OCI-LY1 (cell line): ENCODE data around the gene INTS6L.

Source experiments
- H2AFZ ChIP-seq: fragments of 200-600 bp; sonication (generic), shearing (Covaris generic); 2 replicates; pipeline ENCODE4 v1.6.0; 2014; ENCODE audit warnings: antibody characterized with exemption, mild to moderate bottlenecking, low read length
- H3F3A ChIP-seq: fragments of 200-600 bp; sonication (generic), shearing (Covaris generic); 2 replicates; pipeline ENCODE4 v1.6.0; 2014; ENCODE audit warnings: mild to moderate bottlenecking, antibody characterized with exemption, low read length, moderate library complexity; ENCODE audit not compliant: insufficient read depth
- H3K27ac ChIP-seq: fragments of 200-600 bp; sonication (generic); 2 replicates; pipeline ENCODE4 v1.5.1; 2014; ENCODE audit warnings: low read length, mixed run types, mild to moderate bottlenecking, low read depth; ENCODE audit not compliant: poor library complexity, severe bottlenecking
- H3K27me3 ChIP-seq: fragments of 200-600 bp; sonication (generic); 2 replicates; pipeline ENCODE4 v1.6.0; 2014; ENCODE audit warnings: antibody characterized with exemption, mild to moderate bottlenecking, low read length, moderate library complexity; ENCODE audit not compliant: insufficient read depth
- H3K36me3 ChIP-seq: fragments of 200-600 bp; sonication (generic); 2 replicates; pipeline ENCODE4 v1.6.1; 2014; ENCODE audit warnings: mild to moderate bottlenecking, antibody characterized with exemption, low read length, moderate library complexity, mixed read lengths; ENCODE audit not compliant: insufficient read depth
- H3K4me1 ChIP-seq: fragments of 200-600 bp; sonication (generic); 2 replicates; pipeline ENCODE4 v1.5.1; 2014; ENCODE audit warnings: mild to moderate bottlenecking, low read length, moderate library complexity; ENCODE audit not compliant: insufficient read depth, severe bottlenecking
- H3K4me2 ChIP-seq: fragments of 200-600 bp; sonication (generic), shearing (Covaris generic); 2 replicates; pipeline ENCODE4 v1.6.1; 2014; ENCODE audit warnings: low read length
- H3K4me3 ChIP-seq: fragments of 200-600 bp; sonication (generic); 2 replicates; pipeline ENCODE4 v1.5.1; 2014; ENCODE audit warnings: low read length, low read depth, mild to moderate bottlenecking, mixed read lengths; ENCODE audit not compliant: poor library complexity, severe bottlenecking
- H3K79me2 ChIP-seq: fragments of 200-600 bp; shearing (Covaris generic); 2 replicates; pipeline ENCODE4 v1.6.1; 2016; ENCODE audit warnings: mixed run types, low read length, mixed read lengths; ENCODE audit not compliant: insufficient read depth
- H3K9ac ChIP-seq: fragments of 200-600 bp; sonication (generic), shearing (Covaris generic); 2 replicates; pipeline ENCODE4 v1.6.1; 2014; ENCODE audit warnings: mild to moderate bottlenecking, low read length, mixed read lengths
- H3K9me2 ChIP-seq: fragments of 200-600 bp; sonication (generic), shearing (Covaris generic); 2 replicates; pipeline ENCODE4 v1.6.1; 2014; ENCODE audit warnings: low read depth, mild to moderate bottlenecking, low read length, mixed read lengths
- H3K9me3 ChIP-seq: fragments of 200-600 bp; shearing (Covaris generic); 2 replicates; pipeline ENCODE4 v1.6.1; 2014; ENCODE audit warnings: low read length, mixed read lengths
- H4K20me1 ChIP-seq: fragments of 200-600 bp; sonication (generic), shearing (Covaris generic); 2 replicates; pipeline ENCODE4 v1.6.0; 2016; ENCODE audit warnings: mild to moderate bottlenecking, low read length; ENCODE audit not compliant: insufficient read depth
- EZH2 ChIP-seq: fragments of 200-600 bp; sonication (generic), shearing (Covaris generic); IDR thresholded peaks from 2 replicates; pipeline ENCODE4 v1.8.0; 2017; ENCODE audit warnings: borderline replicate concordance, mixed run types, mild to moderate bottlenecking, antibody characterized with exemption, low read length, moderate library complexity, mixed read lengths
- TF ChIP-seq, protein P1 (sequence below): fragments of 200-600 bp; sonication (generic), shearing (Covaris generic); IDR thresholded peaks from 2 replicates; pipeline ENCODE4 v1.5.1; 2017; ENCODE audit warnings: mild to moderate bottlenecking, antibody characterized with exemption, low read length, moderate library complexity, mixed read lengths

The INTS6L gene

DNA sequence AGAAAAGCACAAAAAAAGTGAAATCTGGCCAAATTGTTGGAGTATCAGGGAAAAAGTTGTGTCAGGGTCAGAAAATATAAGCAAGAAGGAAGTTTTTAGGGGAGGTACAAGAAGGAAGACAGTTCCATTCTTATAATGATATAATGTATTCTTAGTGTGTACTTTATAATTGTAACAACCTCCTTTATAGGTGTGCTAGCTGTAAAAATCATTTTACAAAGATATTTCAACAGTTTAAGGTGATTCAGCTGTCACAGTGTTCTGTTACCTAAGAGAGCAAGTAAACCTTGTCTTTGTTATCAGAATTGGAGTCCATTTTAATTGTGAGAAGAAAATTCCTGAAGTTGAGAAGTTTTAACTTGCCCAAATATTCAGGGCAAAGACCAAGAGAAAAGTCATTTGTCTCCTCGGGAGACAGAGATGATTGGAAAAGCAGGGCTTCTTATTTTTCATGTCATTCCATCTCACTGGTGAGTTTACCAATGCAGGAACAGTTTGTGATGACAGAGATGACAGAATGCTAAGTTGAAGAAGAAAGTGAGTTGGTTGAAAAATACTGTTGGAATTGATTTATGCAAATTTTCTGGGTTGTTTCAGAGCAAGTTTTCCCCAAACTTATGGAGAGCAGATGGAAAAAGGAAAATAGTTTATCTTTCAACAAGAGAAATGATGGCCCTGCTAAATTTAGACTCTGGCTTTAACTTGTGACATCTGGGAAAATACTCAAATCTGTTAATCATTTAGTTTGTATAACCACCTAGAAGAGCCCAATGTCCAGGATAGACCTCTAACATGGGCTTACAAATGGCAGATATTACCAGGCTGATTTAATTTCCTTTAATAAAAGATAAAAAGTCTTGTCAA is 14.8 kb downstream of the INTS6L start:
- Histone ChIP-seq H2AFZ (no peak overlapping the region), H3K27ac (no peak overlapping the region), H3K4me2 (no peak overlapping the region), H3K27me3 (no peaks in the 10 kb centered on the region), H4K20me1 (no peaks in the 10 kb centered on the region), H3K9ac (no peak overlapping the region), H3F3A (no peaks in the 10 kb centered on the region), H3K36me3 (no peaks in the 10 kb centered on the region), H3K4me1 (peaks cover 8% of the 10 kb centered on the region), H3K4me3 (no peak overlapping the region), H3K9me3 (no peaks in the 10 kb centered on the region), H3K79me2 (no peaks in the 10 kb centered on the region), H3K9me2 (no peaks in the 10 kb centered on the region)
- TF ChIP-seq, protein P1, sequence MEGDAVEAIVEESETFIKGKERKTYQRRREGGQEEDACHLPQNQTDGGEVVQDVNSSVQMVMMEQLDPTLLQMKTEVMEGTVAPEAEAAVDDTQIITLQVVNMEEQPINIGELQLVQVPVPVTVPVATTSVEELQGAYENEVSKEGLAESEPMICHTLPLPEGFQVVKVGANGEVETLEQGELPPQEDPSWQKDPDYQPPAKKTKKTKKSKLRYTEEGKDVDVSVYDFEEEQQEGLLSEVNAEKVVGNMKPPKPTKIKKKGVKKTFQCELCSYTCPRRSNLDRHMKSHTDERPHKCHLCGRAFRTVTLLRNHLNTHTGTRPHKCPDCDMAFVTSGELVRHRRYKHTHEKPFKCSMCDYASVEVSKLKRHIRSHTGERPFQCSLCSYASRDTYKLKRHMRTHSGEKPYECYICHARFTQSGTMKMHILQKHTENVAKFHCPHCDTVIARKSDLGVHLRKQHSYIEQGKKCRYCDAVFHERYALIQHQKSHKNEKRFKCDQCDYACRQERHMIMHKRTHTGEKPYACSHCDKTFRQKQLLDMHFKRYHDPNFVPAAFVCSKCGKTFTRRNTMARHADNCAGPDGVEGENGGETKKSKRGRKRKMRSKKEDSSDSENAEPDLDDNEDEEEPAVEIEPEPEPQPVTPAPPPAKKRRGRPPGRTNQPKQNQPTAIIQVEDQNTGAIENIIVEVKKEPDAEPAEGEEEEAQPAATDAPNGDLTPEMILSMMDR: no peak
- no peak for TF ChIP-seq EZH2

DNA sequence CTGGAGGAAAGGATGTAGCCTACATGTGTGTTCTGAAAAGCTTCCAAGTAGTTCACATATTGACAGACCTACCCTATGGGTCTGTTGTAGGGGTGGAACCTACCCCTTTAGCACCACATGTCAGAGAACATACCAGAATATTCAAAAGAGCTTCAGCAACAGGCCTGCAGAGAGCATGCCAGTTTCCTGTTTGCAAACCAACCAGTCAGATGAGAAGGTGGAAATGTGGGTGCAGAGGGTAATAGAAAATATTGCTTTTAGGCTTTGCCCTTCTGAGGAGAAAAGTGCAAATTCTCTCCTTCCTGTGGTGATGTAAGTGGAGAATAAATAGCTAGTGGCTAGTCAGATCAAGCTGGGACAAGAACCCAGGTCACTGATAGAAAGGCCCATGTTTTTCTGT is 16.4 kb downstream of the INTS6L start:
- Histone ChIP-seq H4K20me1 (no peaks in the 10 kb centered on the region), H3K79me2 (no peaks in the 10 kb centered on the region), H3K27me3 (no peaks in the 10 kb centered on the region), H3K9ac (no peak overlapping the region), H3F3A (no peaks in the 10 kb centered on the region), H3K4me3 (no peak overlapping the region), H3K27ac (no peak overlapping the region), H3K9me3 (no peaks in the 10 kb centered on the region), H3K36me3 (no peaks in the 10 kb centered on the region), H3K9me2 (no peaks in the 10 kb centered on the region), H3K4me1 (peaks cover 8% of the 10 kb centered on the region), H2AFZ (no peak overlapping the region), H3K4me2 (no peak overlapping the region)
- no peak for TF ChIP-seq EZH2
- TF ChIP-seq, protein P1: no peak

DNA sequence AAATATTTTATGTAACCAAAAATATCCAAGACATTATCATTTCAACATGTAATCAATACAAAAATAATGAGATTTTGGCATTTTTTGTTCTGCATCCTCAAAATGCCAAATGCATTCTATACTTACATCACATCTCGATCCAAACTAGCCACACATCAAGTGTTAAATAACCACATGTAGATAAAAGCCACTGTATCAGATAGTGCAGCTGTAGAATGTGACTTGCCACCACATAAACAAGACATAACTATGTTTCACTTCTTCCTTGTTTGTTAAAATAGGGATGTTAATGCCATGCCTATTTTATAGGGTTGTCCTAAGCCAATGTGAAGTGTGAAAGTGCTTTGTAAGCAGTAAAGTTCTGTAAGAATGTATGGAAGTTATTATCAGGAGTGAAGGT is 20.9 kb downstream of the INTS6L start:
- H3K4me2 ChIP-seq: no peak overlapping the region
- no peak overlapping the region for H3K27ac ChIP-seq
- no peak overlapping the region for H3K9ac ChIP-seq
- TF ChIP-seq, protein P1: no peak
- TF ChIP-seq EZH2: no peak
- no peaks in the 10 kb centered on the region for H4K20me1 ChIP-seq
- H3K4me1 ChIP-seq: peaks cover 25% of the 10 kb centered on the region
- no peaks in the 10 kb centered on the region for H3K9me3 ChIP-seq
- no peaks in the 10 kb centered on the region for H3K36me3 ChIP-seq
- no peaks in the 10 kb centered on the region for H3K27me3 ChIP-seq
- H2AFZ ChIP-seq: no peak overlapping the region
- no peaks in the 10 kb centered on the region for H3F3A ChIP-seq
- no peak overlapping the region for H3K4me3 ChIP-seq
- no peaks in the 10 kb centered on the region for H3K79me2 ChIP-seq
- H3K9me2 ChIP-seq: no peaks in the 10 kb centered on the region
